Uterus (tissue), 2 donors: ENCODE results near the gene DGUOK.

Source experiments
- POLR2A ChIP-seq, 2 donors: fragments of 450-650 bp; IDR thresholded peaks; one replicate each; pipeline ENCODE4 v1.6.1; 2016; ENCODE audit warnings: antibody characterized with exemption in 2 of 2, mild to moderate bottlenecking in 1 of 2, moderate library complexity in 1 of 2
- TF ChIP-seq, protein P1 (sequence below), 4 experiments: fragments of 200-600 bp in 2 of 4; fragments of 450-650 bp in 2 of 4; sonication (generic) in 2 of 4; IDR thresholded peaks; one replicate each; pipeline ENCODE4 v1.5.1; 2016 to 2019; ENCODE audit warnings: antibody characterized with exemption in 4 of 4, mild to moderate bottlenecking in 2 of 4, moderate library complexity in 1 of 4

DNA sequence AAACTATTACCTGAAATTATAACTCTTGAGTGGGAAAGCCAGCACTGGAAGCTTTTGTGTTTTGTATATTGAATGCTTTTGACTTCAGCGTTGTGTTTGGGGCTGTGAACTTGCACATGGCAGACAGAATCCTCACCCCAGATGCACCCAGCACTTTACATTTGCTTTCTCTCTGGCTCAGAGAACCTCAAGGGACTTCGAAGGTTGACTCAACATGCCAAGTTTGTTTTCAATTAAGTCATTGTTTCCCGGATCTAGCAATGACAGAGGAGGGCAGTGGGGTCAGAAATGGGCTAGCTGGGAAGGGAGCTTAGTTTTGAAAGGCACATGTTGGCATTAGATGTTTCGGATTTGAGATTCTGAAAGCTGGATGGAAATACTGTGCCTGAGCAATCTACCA, 80.4 kb downstream of the DGUOK start:
- TF ChIP-seq, protein P1, sequence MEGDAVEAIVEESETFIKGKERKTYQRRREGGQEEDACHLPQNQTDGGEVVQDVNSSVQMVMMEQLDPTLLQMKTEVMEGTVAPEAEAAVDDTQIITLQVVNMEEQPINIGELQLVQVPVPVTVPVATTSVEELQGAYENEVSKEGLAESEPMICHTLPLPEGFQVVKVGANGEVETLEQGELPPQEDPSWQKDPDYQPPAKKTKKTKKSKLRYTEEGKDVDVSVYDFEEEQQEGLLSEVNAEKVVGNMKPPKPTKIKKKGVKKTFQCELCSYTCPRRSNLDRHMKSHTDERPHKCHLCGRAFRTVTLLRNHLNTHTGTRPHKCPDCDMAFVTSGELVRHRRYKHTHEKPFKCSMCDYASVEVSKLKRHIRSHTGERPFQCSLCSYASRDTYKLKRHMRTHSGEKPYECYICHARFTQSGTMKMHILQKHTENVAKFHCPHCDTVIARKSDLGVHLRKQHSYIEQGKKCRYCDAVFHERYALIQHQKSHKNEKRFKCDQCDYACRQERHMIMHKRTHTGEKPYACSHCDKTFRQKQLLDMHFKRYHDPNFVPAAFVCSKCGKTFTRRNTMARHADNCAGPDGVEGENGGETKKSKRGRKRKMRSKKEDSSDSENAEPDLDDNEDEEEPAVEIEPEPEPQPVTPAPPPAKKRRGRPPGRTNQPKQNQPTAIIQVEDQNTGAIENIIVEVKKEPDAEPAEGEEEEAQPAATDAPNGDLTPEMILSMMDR (IDR thresholded peaks at IDR 0.05) = no peak
- no peak for TF ChIP-seq POLR2A (IDR thresholded peaks at IDR 0.05)
